ENCODE data around the gene PTPRG.

PTPRG gene

DNA sequence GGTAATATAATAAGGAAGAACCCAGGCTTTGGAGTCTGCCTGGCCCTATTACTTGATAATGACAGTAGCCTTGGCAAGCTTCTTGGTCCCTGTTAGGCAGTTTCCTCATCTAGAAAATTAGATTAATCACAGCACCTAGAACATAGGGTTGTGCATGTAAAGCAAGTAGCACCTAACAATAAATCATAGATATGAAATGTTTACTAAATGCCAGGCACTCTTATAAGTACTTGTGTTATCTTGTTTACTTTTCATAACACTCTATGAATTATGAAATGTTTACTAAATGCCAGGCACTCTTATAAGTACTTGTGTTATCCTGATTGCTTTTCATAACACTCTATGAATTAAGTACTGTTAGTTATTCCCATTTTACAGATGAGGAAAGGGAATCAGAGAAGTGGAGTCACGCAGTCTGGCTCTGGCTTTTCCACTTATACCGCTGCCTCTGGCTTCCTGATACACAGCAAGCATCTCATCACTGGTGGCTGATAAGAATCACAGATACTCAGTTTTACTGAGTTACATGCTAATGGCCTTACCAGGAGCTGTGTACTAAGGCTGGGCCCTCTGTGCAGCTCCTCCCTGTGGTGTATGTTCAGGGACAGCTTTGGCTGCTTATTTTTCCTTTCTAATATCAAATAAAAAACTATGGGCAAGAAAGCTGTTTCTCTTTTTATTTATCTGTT lies 688.6 kb downstream of the PTPRG start:
- no peak for DNase-seq

GRCh38 chr3:62252438-62253157 lies 691.2 kb downstream of the PTPRG start:
- no peak for DNase-seq

DNA sequence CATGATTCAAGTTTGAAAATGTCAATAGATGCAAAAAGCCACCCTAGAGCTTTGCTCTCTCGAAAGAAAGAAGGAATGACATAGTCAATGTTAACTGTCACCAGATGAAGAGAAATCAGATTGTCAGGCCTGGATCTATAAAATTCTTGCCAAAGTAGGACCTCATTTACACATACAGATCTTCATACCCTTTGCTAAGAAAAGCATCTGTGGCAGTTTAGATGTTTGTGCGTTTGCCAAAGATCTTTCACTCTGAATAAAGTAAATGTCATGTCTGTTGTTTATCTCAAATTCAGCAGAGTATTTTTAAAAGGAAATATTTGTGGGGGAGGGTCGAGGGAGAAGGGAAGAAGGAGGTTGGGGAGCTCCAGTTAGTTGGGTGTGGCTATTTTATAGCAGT lies 692.6 kb downstream of the PTPRG start:
- no peak for DNase-seq

DNA sequence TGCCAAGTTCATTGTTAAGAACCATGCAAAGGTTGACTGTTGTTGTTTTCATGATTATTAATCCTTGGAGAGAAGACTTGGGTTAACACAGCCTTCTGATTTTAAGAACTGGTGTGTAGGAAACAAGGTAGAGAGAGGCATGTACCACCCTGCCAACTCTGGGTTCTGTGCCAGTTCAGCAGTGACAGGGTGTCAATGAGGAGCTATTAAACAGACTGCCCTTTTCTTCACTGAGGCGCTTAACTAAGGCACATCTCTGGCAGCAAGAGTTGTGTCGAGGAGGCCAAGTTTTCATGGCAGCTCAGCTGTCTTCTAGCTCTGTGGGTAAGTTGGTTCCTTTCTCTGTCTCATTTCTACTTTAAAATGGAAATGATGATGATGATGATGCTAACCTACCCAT lies 694.4 kb downstream of the PTPRG start:
- no peak for DNase-seq

DNA sequence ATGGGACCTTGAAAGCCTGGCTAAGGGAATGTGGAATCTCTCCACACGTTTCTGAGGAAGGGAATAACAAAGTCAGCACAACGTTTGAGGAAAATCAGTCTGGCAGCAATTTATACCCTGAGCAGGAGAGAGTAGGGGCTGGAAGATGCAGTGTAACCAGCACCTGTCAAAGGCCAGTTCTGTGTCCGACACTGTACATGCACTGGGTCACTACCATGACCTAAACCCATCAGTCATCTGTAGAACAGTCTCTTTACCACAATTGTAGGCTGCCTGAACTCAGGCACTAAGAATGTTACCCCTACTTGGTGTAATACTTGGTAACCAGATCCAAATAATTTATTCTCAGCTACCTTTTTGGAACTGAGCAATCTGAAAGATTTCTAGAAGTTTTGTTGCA lies 698.6 kb downstream of the PTPRG start:
- no peak for DNase-seq

DNA sequence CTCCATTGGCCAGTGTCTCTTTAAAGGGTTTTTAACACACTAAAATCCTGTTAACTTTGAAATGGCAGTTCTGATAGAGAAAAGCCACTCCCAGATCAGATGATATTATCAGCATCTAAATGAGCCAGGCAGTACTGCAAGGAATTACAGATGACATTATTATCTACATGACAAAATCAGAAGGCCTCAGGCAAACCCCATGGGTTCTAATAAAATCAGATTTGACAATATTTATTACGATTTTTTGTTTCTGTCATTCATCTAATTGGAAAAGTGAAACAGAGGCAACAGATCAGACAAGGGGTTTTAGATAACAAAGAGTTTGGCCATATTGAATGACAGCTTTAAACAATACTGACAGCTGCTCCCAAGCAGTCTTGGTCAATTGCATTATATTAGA lies 699.3 kb downstream of the PTPRG start:
- no peak for DNase-seq

DNA sequence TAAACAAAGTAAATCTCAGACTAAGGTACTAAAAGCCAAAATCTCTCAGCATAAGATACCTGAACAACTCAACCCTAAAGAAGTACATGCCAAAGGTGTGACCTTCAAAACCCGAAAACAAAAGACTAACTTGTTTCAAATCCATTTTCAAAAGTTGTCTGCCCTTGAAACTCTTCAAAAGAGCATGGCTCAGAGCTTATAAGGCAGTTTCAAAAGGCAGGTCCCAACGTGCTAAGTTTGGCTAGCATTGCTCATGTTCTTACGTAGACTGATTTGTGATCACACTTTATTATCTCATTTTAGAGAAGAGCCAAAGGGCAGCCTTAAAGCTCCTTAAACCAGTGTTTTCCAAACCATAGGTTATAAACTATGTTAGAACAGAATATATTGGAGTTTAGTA lies 699.8 kb downstream of the PTPRG start:
- DNase-seq: no peak

- no peak for DNase-seq
Measured at GRCh38 chr3:62261736-62262135, 700.4 kb downstream of the PTPRG start.

DNA sequence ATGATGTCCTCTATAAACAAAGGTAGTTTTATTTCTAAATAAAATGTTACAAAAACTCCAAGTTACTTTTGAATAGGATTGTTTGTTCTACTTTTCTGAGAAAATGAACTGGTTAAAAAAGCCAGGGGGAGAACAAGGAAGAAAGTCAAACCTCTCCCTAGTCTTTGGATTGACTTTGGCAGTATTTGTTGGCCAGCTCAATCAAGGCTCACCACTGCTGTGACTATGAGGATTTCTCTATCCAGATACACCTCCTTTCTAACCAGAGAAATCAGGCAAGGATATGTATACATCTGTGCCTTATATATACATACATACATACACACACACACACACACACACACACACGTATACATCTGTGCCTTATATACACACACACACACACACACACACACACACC lies 704.2 kb downstream of the PTPRG start:
- no peak for DNase-seq

DNA sequence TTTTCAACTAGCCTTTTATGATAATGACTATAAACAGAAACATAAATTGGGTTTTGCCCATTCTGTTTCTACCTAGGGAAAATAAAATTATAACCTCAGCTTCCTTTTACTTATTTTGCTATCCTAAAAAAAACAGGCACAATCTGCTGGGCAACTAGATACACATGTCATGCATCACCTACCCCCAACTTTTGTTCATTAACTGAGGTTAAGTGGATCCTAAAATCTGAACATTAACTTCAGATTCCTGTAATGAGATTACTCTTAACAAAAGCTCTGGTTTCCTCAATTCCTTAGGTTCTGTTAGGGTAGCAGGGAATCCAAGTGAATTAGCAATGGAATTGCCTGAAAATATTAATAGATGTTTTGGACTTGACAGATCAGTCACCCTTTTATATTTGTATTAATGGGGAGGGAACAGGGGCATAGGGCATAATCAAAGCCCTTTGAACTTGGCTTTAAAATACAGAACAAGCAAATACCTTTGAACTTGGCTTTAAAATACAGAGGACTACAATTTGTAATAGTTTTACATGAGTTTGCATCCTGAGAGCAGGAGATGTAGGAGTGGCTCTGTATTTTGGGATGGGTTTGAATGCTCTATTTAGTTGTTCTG lies 705.4 kb downstream of the PTPRG start:
- no peak for DNase-seq

- no peak for DNase-seq
Measured at GRCh38 chr3:62276658-62277180, 715.3 kb downstream of the PTPRG start.

GRCh38 chr3:62277450-62277849 lies 716.1 kb downstream of the PTPRG start:
- no peak for DNase-seq

GRCh38 chr3:62277986-62278385 lies 716.6 kb downstream of the PTPRG start:
- DNase-seq: no peak

GRCh38 chr3:62281726-62282125 lies 720.4 kb downstream of the PTPRG start:
- no peak for DNase-seq

GRCh38 chr3:62284442-62284841 lies 723.1 kb downstream of the PTPRG start:
- DNase-seq: no peak

DNA sequence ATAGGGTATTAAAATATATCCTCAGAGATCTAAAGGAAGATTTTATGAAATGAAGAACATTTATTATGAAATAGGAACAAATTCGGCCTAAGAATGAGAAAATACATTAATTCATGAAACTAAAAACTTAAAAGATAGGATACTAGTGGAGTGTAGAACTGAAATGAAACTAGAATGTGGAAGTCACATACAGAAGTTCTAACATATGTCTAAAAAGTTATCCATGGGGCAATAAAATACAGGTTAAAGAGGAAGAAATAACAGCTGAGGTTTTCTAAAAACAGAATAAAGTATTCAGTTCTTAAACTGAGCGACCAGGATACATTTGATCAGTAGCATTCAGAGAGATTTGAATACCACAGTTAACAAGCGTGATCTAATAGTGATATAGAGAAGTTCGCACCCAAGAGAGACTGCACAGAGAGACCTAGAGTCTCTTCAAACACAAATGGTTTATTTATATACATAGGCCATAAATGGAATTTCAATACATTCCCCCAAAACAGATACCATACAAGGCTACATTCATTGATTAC lies 726.1 kb downstream of the PTPRG start:
- DNase-seq: no peak

- no peak for DNase-seq
Measured at GRCh38 chr3:62289922-62290321, 728.6 kb downstream of the PTPRG start.

DNA sequence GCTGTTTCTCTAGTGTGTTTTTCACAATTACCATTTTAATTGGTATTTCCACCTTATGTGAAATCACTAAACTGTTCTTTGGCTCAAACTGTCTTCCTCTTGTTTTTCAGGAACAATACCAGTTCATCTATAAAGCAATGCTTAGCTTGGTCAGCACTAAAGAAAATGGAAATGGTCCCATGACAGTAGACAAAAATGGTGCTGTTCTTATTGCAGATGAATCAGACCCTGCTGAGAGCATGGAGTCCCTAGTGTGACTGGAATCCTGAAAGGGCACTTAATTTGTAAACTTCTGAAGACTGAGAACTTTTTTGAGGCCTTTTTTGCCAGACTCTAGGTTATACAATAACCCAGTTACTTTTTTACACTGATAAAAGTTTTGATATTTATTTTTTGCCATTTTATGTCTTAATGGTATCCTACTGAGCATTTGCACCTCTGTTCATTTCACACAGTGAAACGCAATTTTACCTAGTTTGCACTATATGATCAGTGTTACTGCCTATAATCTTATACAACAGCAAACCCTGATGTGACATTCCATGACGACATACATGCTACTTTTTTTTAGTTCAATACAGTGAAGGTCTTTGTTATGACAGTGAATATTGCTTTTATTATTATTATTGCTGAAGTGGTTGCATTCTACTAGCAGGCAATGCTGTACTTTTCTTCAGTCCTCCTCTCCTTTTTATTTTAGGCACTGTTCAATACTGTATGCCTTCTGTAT lies 731.8 kb downstream of the PTPRG start:
- no peak for DNase-seq

GRCh38 chr3:62295571-62295970 lies 734.2 kb downstream of the PTPRG start:
- no peak for DNase-seq

GRCh38 chr3:62300617-62301016 lies 739.2 kb downstream of the PTPRG start:
- DNase-seq: no peak

DNA sequence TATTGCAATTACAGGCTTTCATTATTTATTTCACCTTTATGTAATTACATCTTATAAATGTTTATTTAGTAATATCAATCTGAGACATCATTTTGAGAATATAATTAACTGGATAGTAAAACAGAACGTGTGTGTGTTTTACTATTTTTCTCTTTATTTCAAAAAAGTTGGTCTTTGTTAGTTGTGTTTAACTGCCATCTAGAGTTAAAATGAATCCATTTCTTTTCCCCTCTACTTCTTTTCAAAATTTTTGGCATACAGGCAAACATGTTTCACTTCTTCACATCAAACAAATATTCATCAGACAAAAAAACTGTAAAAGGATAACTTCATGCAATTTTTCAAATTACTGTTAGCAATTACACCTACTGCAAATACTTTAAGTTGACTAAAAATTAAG lies 750.8 kb downstream of the PTPRG start:
- no peak for DNase-seq

- DNase-seq: no peak
Measured at GRCh38 chr3:62316525-62316924, 755.2 kb downstream of the PTPRG start.

- DNase-seq: no peak
Measured at GRCh38 chr3:62318365-62318751, 757.0 kb downstream of the PTPRG start.

Measured in GF-D8 (cell line).